H9 (cell line): ENCODE data around the gene HSD3B1. TPM values are rescaled to one million over a fixed set of nuclear protein-coding genes. Genes with fewer than 3 reads are reported as not detected.

ENCODE experiments used
- DNase-seq: peaks from one replicate; pipeline ENCODE4 v3.0.0-alpha.2; 2017
- H2AFZ ChIP-seq: one replicate; pipeline ENCODE4 v1.6.1; 2013; ENCODE audit warnings: mild to moderate bottlenecking, low read length, control low read depth, moderate library complexity
- H2AK5ac ChIP-seq: 2 replicates; pipeline ENCODE4 v1.6.1; 2013; ENCODE audit warnings: low read length, control low read depth, mixed read lengths; ENCODE audit not compliant: insufficient read length
- H2BK120ac ChIP-seq: one replicate; pipeline ENCODE4 v1.6.1; 2013; ENCODE audit warnings: low read depth, mild to moderate bottlenecking, low read length, control low read depth, inconsistent platforms; ENCODE audit not compliant: poor library complexity, severe bottlenecking
- H2BK12ac ChIP-seq: 2 replicates; pipeline ENCODE4 v1.6.1; 2013; ENCODE audit warnings: low read length, control low read depth, mixed read lengths, low read depth; ENCODE audit not compliant: insufficient read length
- H2BK15ac ChIP-seq: 2 replicates; pipeline ENCODE4 v1.6.1; 2013; ENCODE audit warnings: low read depth, low read length, control low read depth
- H2BK20ac ChIP-seq: one replicate; pipeline ENCODE4 v1.6.1; 2013; ENCODE audit warnings: low read depth, mild to moderate bottlenecking, low read length, control low read depth, inconsistent platforms; ENCODE audit not compliant: poor library complexity, severe bottlenecking
- H2BK5ac ChIP-seq: 2 replicates; pipeline ENCODE4 v1.6.1; 2013; ENCODE audit warnings: low read length, control low read depth, mixed read lengths; ENCODE audit not compliant: insufficient read length
- H3K14ac ChIP-seq: 2 replicates; pipeline ENCODE4 v1.6.1; 2013; ENCODE audit warnings: low read length, control low read depth; ENCODE audit not compliant: insufficient read depth
- H3K18ac ChIP-seq: 2 replicates; pipeline ENCODE4 v1.6.1; 2013; ENCODE audit warnings: low read depth, mild to moderate bottlenecking, mixed read lengths, low read length, control low read depth; ENCODE audit not compliant: insufficient read length
- H3K23ac ChIP-seq: 2 replicates; pipeline ENCODE4 v1.6.1; 2013; ENCODE audit warnings: low read length, control low read depth, mixed read lengths, low read depth; ENCODE audit not compliant: insufficient read length
- H3K23me2 ChIP-seq: 2 replicates; pipeline ENCODE4 v1.6.1; 2013; ENCODE audit warnings: low read depth, mild to moderate bottlenecking, mixed read lengths, low read length, control low read depth; ENCODE audit not compliant: insufficient read length, poor library complexity, severe bottlenecking
- H3K27ac ChIP-seq: 2 replicates; pipeline ENCODE4 v1.5.1; 2013; ENCODE audit warnings: low read length, control low read depth, mixed read lengths, low read depth; ENCODE audit not compliant: insufficient read length
- H3K27me3 ChIP-seq: 2 replicates; pipeline ENCODE4 v1.6.1; 2013; ENCODE audit warnings: low read length, control low read depth, inconsistent platforms; ENCODE audit not compliant: insufficient read depth
- H3K4ac ChIP-seq: 2 replicates; pipeline ENCODE4 v1.6.1; 2013; ENCODE audit warnings: low read depth, mild to moderate bottlenecking, control low read depth, inconsistent platforms, low read length, moderate library complexity
- H3K4me1 ChIP-seq: 2 replicates; pipeline ENCODE4 v1.6.1; 2013; ENCODE audit warnings: low read length, control low read depth, inconsistent platforms; ENCODE audit not compliant: insufficient read depth
- H3K4me2 ChIP-seq: 2 replicates; pipeline ENCODE4 v1.6.1; 2013; ENCODE audit warnings: low read length, control low read depth, mixed read lengths; ENCODE audit not compliant: insufficient read length, insufficient read depth
- H3K56ac ChIP-seq: 2 replicates; pipeline ENCODE4 v1.6.1; 2013; ENCODE audit warnings: low read depth, mild to moderate bottlenecking, mixed read lengths, low read length, control low read depth; ENCODE audit not compliant: insufficient read length
- H3K79me1 ChIP-seq: 2 replicates; pipeline ENCODE4 v1.6.1; 2013; ENCODE audit warnings: low read depth, mild to moderate bottlenecking, moderate library complexity, low read length, control low read depth, inconsistent platforms; ENCODE audit not compliant: insufficient read depth, poor library complexity, severe bottlenecking
- H3K79me2 ChIP-seq: 2 replicates; pipeline ENCODE4 v1.6.1; 2013; ENCODE audit warnings: low read length, control low read depth, inconsistent platforms; ENCODE audit not compliant: insufficient read depth
- H3K9ac ChIP-seq: 2 replicates; pipeline ENCODE4 v1.6.1; 2013; ENCODE audit warnings: low read length, control low read depth, mixed read lengths; ENCODE audit not compliant: insufficient read length; ENCODE audit errors: extremely low read depth
- H3K9me3 ChIP-seq: one replicate; pipeline ENCODE4 v1.6.1; 2013; ENCODE audit warnings: low read depth, low read length, inconsistent platforms; ENCODE audit not compliant: control insufficient read depth
- H3T11ph ChIP-seq: one replicate; pipeline ENCODE4 v1.6.1; 2013; ENCODE audit warnings: mild to moderate bottlenecking, low read length, control low read depth, inconsistent platforms
- H4K20me1 ChIP-seq: one replicate; pipeline ENCODE4 v1.6.1; 2013; ENCODE audit not compliant: control insufficient read depth, insufficient read length, insufficient read depth
- H4K5ac ChIP-seq: 2 replicates; pipeline ENCODE4 v1.6.1; 2013; ENCODE audit warnings: low read depth, mild to moderate bottlenecking, mixed read lengths, low read length, control low read depth; ENCODE audit not compliant: insufficient read length
- H4K8ac ChIP-seq: replicated peaks from 2 replicates; pipeline ENCODE4 v1.6.1; 2013; ENCODE audit warnings: low read length, control low read depth, mixed read lengths, low read depth; ENCODE audit not compliant: insufficient read length
- H4K91ac ChIP-seq: 2 replicates; pipeline ENCODE4 v1.6.1; 2013; ENCODE audit warnings: low read depth, mild to moderate bottlenecking, moderate library complexity, mixed read lengths, low read length, control low read depth; ENCODE audit not compliant: insufficient read length
- H3K27ac Mint-ChIP-seq, 3 experiments: 2 replicates in 2 of 3; 3 replicates in 1 of 3; pipeline ENCODE4 v1.8.0; 2020 to 2021; ENCODE audit warnings: mixed read lengths in 3 of 3, mild to moderate bottlenecking in 1 of 3, moderate library complexity in 1 of 3
- H3K27me3 Mint-ChIP-seq: 2 replicates; pipeline ENCODE4 v1.8.0; 2021; ENCODE audit warnings: low read depth, mild to moderate bottlenecking, moderate library complexity, mixed read lengths
- H3K36me3 Mint-ChIP-seq, 3 experiments: 2 replicates in 2 of 3; 3 replicates in 1 of 3; pipeline ENCODE4 v1.8.0; 2020 to 2021; ENCODE audit warnings: low read depth in 3 of 3, mixed read lengths in 3 of 3; ENCODE audit not compliant: insufficient read depth in 1 of 3
- H3K4me1 Mint-ChIP-seq, 2 experiments: 2 replicates each; pipeline ENCODE4 v1.8.0; 2020; ENCODE audit warnings: mixed read lengths in 2 of 2
- H3K4me3 Mint-ChIP-seq, 2 experiments: 2 replicates in 1 of 2; 3 replicates in 1 of 2; pipeline ENCODE4 v1.8.0; 2020 to 2021; ENCODE audit warnings: mild to moderate bottlenecking in 2 of 2, mixed read lengths in 2 of 2, moderate library complexity in 1 of 2
- H3K9me3 Mint-ChIP-seq, 2 experiments: 2 replicates in 1 of 2; 3 replicates in 1 of 2; pipeline ENCODE4 v1.8.0; 2020; ENCODE audit warnings: mild to moderate bottlenecking in 2 of 2, mixed read lengths in 2 of 2, moderate library complexity in 1 of 2
- CTCF ChIP-seq: fragments of 200-600 bp; sonication (generic); conservative IDR thresholded peaks from 3 replicates; pipeline ENCODE4 v1.8.0; 2021; ENCODE audit warnings: antibody characterized with exemption, mild to moderate bottlenecking
- WGBS: extraction: QIAGEN DNeasy Blood & Tissue Kit; methylation state at CpG from one replicate; pipeline ENCODE4 v1.1.7; 2013; ENCODE audit warnings: missing lambda C conversion rate, low lambda C conversion rate, mixed read lengths; ENCODE audit not compliant: insufficient read length; ENCODE audit errors: extremely low coverage; 5-methylcytosine and 5-hydroxymethylcytosine counted together
- total RNA-seq: library from RNA; stranded (reverse); gene quantifications from 2 replicates; pipeline ENCODE4 v1.2.1, GENCODE V29; 2021

HSD3B1 gene
- total RNA-seq, 1 experiment from 2014 or later: not detected

DNA sequence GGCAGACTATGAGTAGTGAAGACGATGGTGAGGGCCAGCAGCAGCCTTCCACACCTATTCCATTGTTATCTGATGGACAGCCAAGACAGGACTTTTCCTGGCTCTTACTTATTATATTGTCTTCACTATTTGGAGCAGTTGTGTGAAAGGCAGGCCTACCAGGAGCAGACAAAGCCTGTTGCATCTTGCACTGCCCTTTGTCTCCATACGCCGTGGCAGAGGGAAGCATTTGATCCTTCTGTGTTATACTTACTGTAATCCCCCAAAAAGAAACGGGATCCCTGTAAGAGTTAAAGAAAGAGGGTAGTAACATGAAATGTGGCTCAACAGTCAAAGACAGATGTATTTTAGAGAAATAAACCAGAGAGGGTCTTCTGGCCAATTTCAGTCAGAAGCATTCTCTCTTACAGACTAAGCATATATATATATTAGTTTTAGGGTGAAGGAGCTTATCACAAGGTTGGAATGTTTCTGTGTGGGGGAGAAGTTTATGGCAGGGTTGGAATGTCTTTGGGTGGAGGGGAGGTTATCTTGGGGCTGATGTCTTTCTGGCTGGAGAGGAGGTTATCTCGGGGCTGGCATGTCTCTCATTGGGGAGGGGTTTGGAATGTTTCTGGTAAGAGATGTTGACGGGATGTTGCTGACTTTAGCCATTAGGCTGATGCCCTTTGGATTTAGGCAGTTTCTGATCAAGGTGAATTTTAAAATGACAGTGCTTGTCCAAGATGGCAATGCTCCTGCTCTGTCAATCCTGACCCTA lies 23.4 kb upstream of the HSD3B1 start:
- Histone ChIP-seq H2BK5ac (no peak overlapping the region), H3K56ac (no peak overlapping the region), H4K20me1 (no peaks in the 10 kb centered on the region), H3K4me1 (peaks cover 2% of the 10 kb centered on the region; the same call in 1 of the 2 replicates), H3K79me1 (no peaks in the 10 kb centered on the region), H2BK15ac (no peak overlapping the region), H2AK5ac (no peak overlapping the region), H3K9ac (no peak overlapping the region), H2BK12ac (no peak overlapping the region), H4K5ac (no peak overlapping the region), H3K23me2 (no peaks in the 10 kb centered on the region), H3K14ac (no peak overlapping the region), H4K8ac (no peak overlapping the region), H4K91ac (no peak overlapping the region), H2BK120ac (no peak overlapping the region), H3T11ph (no peak overlapping the region), H3K27me3 (no peaks in the 10 kb centered on the region; the same call in 1 of the 2 replicates), H2AFZ (no peak overlapping the region), H3K4ac (no peak overlapping the region), H3K9me3 (no peaks in the 10 kb centered on the region), H3K4me2 (no peak overlapping the region), H3K27ac (no peak overlapping the region), H3K23ac (no peak overlapping the region), H2BK20ac (no peak overlapping the region), H3K18ac (no peak overlapping the region), H3K79me2 (no peaks in the 10 kb centered on the region)
- TF ChIP-seq CTCF: no peak
- WGBS: no CpG with 5 or more reads among the region's 6 CpGs
- H3K4me3 Mint-ChIP-seq: no peak overlapping the region
- peaks cover 13 to 14% of the 10 kb centered on the region in 2 experiments for H3K4me1 Mint-ChIP-seq
- peaks cover 3% of the 10 kb centered on the region; the same call in 1 of the 2 replicates for H3K27me3 Mint-ChIP-seq
- no peak overlapping the region for H3K27ac Mint-ChIP-seq
- DNase-seq: no peak
- no peaks in the 10 kb centered on the region for H3K36me3 Mint-ChIP-seq
- H3K9me3 Mint-ChIP-seq: no peaks in the 10 kb centered on the region
